Limb (tissue), 2 donors: Measurements from ENCODE around the gene C5orf58.

Source experiments
- DNase-seq, 2 donors: peaks; one replicate each; pipeline ENCODE4 v3.0.0-alpha.2; 2016; ENCODE audit errors: extremely low spot score in 2 of 2

The C5orf58 gene

DNA sequence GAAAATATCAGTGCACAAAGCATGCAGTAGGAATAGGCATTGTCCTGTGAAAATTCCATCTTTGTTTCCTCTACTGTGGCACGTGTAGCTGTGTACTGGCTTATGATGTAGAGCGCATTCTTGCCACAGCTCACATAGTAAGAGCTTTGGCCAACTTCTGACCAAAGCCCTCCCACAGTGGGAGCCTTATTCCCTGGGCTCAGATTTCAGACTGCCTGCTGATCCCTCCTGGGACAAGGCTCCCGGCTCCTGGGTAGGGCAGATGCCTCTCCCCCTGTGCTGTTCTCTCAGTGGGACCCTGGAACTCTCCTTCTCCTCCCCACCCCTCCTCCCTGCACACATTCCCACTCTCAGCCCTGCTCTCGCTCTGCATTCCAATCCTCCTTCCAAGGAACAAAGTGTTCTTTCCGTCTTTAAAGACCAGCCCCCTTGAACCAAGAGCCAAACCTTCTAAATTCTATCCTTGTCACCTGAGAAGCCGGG, 47.3 kb downstream of the C5orf58 start:
- no peak for DNase-seq

DNA sequence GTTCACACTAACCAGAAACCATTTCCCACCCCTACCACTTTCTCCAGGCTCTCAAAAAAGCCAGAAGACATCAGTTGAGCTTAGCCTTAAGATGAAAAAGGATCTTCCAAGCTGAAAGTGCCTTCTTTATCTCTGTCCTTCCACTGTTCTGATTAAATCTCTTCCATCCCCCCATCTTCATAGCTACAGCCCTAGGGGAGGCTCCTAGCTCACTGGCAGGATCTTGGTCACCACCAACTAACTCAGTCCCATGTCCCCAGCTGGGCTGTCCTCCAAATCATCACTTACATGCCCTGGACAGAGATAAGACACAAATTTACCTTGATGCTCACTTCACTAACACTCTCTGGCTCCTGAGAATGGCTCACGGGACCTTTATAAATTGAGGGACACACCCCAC, 50.5 kb downstream of the C5orf58 start:
- no peak for DNase-seq

DNA sequence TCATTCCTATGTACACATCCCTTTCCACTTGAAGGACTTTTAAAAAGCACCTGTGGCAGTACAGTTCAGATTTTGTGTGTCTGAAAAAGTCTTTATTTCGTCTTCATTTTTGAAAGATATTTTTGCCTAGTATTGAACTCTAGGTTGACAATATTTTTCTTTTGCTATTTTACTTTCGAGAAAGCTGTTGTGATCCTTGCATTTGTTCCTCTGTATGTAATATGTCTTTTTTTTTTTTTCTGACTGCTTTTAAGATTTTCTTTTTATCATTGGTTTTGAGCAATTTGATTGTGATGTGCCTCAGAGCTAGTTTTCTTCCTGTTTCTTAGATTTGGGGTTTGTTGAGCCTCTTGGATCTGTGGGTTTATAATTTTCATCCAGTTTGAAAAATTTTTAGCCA, 51.4 kb downstream of the C5orf58 start:
- no peak for DNase-seq

DNA sequence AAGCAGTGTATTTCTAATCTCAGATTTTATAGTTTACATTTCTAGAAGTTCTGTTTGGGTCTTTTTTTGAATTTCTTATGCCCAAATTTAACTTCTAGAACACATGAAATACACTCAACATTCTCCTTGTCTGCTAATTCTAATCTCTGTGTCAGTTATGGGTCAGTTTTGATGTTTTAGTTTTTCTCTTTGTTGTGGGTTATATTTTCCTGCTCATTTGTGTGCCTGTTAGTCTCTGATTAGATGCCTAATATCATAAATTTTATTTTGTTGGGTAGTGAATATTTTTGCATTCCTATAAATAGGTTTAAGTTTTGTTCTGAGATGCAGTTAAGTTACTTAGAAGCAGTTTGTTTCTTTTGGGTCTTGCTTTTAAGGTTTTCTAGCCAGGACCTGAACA, 52.4 kb downstream of the C5orf58 start:
- DNase-seq, result no peak

DNA sequence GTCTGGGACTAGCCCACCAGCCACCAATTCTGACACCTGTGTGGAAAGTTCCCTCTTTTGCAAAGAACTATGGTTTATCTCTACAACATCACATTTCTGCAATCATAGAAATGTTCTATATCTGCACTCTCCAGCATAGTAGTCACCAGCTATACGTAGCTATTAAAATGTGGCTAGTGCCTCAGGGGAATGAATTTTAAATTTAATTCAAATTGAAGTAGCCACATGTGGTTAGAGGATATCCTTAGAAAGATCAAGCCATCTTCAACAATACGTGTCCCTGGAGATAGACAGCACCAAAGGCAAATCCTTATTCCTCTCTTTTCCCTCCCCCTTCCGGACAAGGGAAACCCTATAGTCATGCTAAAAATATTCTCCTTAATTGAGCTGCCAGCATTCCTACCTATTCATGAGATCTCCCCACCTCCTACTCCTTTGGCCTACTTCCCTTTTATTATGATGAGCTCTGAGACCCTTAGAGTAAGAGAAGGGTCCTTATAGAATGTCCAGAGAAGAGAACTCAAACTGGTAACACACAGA, 53.7 kb downstream of the C5orf58 start:
- no peak for DNase-seq

DNA sequence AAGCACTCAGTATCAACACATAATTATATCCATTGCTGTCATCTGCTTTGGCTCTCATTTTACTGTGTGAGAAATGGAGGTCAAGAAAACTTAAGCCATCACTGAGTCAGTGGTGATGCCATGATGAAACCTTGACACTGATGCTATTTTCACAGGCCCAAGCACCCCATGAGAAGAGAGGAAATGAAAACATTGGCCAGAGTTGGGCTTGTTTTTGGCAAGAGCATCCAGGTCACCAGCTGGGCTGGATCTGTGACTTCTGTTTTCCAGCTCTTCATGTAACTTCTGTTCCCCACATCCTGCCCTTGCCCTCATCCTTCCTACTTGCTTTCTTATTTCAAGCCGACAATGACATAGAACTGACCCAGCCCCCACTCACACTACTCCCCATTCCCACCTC, 54.7 kb downstream of the C5orf58 start:
- no peak for DNase-seq

DNA sequence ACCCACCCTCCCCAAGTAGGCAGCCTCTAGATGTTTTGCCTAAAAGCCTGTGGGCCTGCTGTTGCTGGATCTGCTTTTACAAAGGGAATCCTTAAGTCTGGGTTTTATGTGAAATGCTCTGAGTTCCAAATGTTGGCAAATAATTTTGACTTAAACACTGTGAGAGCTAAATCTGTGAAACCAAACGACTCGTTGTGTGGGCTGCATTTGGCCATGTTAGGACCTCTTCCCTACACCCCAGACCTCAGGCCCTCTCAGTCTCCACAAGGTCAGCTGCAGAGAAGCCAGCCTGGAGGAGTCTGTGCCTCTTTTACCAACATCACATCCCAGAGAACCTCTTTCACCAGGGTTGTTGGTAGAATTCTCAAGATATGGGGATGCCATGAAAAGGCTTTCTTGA, 55.4 kb downstream of the C5orf58 start:
- DNase-seq, result no peak

DNA sequence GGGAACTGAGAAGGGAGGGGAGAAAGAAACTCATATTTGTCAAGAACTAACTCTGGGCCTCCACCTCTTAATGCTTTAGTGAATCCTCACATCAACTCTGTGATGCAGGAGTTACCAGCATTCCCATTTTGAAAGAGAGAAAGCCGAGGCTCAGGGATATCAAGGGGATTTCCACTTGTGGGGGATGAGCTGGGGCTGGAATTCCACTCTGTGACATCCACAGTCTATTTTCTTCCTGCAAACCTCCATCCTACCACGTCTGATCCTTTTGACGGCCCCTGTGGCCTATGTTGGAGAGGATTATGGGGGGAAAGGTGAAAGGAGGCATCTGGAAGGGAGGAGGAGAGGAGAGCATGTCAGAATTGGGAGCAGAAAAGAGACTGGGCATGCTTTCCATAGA, 55.8 kb downstream of the C5orf58 start:
- no peak for DNase-seq

DNA sequence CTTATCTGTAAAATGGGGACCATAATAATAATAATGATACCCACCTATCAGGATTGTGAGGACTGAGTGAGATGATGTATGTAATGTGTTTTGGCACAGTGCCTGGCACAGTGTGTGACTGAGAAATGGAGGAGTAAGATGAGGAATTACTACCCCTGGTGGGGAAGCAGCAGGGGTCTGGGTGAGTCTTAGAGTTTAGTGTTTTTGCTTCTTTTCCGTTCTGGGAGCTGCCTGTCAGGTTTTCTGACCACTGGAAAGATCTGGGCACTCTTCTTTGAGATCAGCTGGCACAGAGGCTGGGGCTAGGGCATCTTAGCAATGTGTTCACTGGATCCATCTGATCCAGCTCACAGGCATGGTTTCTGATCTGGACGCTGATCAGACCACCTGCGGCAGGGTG, 56.3 kb downstream of the C5orf58 start:
- no peak for DNase-seq

DNA sequence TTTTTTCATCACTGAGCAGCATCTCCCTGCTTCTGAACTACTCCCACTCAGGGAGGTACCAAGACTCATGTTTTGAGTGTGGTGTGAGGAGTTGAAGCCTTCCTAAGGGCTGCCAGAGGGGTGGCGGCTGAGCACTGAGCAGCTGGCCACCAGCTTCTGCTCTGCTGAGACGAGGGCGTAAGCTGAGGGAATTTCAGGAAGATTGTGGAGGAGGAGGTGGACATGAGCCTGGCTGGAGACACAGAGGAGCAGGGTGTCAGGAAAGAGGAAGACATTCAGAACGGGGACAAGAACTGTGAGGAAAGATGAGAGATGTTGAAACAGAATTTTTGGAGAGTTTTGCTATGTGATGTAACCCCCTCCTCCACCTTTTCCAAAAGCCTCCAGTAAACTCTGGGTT, 57.0 kb downstream of the C5orf58 start:
- no peak for DNase-seq

DNA sequence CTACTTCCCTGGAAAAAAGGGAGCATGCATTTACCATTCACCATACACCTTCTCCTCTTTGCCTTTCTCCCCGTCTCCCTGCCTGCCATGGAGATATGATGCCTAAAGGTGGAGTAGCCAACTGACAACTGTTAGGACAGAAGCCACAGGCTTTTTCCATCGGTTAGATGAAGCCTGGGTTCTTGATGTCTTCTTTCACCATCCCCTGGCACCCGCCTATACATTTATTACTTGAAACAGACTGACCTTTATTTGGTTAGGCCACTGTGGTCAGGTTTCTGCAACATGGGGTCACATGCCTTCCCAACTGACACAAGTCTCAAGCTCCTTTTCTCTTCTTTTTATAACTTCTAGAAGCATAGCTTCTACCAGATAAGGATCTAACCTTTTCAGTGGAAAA, 57.7 kb downstream of the C5orf58 start:
- DNase-seq, result no peak

DNA sequence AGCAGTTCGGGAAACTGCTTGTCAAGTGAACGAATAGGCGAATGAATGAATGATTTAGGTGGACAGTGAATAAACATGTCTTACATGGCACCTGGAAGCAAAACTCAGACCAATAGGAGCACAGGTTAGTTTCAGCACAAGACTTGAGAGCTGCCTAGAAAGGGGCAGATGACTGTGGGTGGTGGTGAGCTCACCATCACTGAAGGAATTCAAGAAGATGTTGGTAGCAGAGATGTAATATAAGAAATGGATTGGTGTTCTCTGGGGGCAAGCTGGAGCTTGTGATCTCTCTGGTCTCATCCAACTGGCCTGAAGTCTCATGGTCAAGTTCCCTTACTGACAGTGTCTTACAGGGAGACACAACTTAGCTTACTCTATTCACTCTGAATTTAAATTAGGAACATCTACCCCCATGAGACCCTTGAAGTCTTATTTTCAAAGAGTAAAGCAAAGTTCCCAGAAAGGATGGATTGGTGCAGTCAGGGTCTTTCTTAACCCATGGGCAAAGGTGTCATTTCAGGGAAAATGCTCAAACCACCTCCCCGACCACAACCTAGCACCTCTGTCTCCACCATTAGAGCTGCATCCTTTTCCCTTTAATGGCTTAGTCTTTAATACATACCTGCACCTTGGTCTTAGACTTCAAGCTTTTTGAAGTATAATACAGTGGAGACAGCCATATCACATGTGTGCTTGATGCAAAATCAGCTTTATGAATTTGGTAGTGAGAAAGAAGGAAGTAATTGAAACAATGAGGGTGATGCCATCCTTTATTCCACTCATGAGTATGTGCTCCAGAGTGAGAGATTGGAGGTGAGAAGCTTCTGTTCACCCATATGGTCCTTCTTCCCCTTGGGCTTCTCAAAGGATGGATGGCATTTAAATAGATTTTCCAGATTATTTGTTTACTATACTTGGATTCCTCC, 59.7 kb downstream of the C5orf58 start:
- no peak for DNase-seq

DNA sequence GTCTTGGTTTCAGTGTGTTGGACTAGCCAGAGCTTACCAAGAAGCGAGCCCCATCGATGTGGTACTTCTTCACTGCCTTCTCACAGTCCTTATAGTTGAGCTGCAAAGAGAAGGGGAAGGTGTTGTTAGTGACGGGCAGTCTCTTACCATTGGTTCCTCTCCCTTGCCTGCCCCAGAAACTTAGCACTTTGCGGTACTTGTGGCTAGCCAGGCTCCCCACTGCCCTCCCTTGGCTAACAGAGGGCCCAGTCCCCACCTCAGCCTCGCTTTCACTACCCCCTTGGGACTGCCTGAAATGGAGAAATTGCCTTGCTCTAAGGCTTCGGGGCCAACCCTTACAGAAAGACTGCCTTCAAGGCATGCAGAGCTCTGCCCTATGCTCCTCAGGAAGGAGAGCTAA, 60.5 kb downstream of the C5orf58 start:
- no peak for DNase-seq

DNA sequence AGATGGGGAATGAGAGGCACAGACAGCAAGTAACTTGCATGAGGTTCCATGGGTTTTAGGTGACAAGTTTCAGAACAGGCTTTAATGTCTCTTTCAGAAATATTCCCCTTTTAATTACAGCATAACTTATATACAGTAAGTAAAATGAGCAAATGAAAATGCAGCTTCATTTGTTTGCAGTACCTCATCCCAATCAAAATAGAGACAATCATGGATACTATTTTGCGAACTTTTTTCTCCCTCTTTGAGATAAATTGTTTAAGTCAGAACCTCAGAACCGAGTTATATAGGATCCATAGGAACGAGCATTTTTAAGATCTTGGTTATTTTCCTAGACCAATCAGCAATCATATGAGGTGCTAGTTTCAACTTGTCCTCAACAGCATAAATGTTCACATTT, 61.3 kb downstream of the C5orf58 start:
- DNase-seq, result no peak

DNA sequence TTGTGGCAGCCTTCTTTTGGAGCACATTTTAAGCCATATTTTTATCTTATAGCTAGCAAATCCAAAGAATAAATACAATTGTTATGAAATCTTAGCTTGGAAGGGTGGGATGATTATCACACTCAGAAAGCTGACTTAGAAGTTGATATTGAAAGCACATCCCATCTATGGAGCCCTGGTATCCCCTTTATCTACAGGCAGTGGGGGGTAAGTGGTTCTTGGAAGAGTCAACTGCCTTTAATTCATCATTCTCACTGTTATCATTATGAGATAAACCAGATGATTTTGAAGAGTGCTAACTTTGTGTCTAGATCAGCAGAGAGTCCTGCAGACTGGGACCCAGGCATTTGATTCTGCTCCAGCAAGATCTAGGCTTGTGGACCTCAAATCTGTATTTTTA, 61.8 kb downstream of the C5orf58 start:
- DNase-seq, result no peak
